Neuronal stem cell (in vitro differentiated cells): Measurements from ENCODE around the gene PAM.
"Not testable (repeated sequence)": the region's sequence is repeated elsewhere in the genome, so short reads cannot be mapped to it uniquely, and the experiment has no call there.

Experiments used
- DNase-seq: peaks from one replicate; pipeline ENCODE4 v3.0.0-alpha.2; 2013; ENCODE audit warnings: low spot score
- H2AFZ ChIP-seq: one replicate; pipeline ENCODE4 v1.6.1; 2013; ENCODE audit warnings: mild to moderate bottlenecking, low read length, inconsistent platforms
- H2AK5ac ChIP-seq: 2 replicates; pipeline ENCODE4 v1.6.1; 2013; ENCODE audit warnings: low read depth, mild to moderate bottlenecking, inconsistent platforms, low read length, moderate library complexity, mixed read lengths
- H2BK120ac ChIP-seq: 2 replicates; pipeline ENCODE4 v1.6.1; 2013; ENCODE audit warnings: low read depth, mild to moderate bottlenecking, inconsistent platforms, low read length, moderate library complexity, mixed read lengths
- H2BK12ac ChIP-seq: one replicate; pipeline ENCODE4 v1.6.1; 2013; ENCODE audit warnings: low read length, inconsistent platforms
- H2BK15ac ChIP-seq: 2 replicates; pipeline ENCODE4 v1.6.1; 2013; ENCODE audit warnings: mild to moderate bottlenecking, low read length, inconsistent platforms, mixed read lengths
- H2BK5ac ChIP-seq: one replicate; pipeline ENCODE4 v1.6.1; 2013; ENCODE audit warnings: inconsistent platforms, mild to moderate bottlenecking, low read length, moderate library complexity
- H3K14ac ChIP-seq: one replicate; pipeline ENCODE4 v1.6.1; 2013; ENCODE audit warnings: low read length, inconsistent platforms
- H3K18ac ChIP-seq: 2 replicates; pipeline ENCODE4 v1.6.1; 2013; ENCODE audit warnings: low read length, inconsistent platforms
- H3K23ac ChIP-seq: 2 replicates; pipeline ENCODE4 v1.6.1; 2013; ENCODE audit warnings: low read depth, mild to moderate bottlenecking, mixed read lengths, low read length, inconsistent platforms; ENCODE audit not compliant: poor library complexity
- H3K27ac ChIP-seq: replicated peaks from 3 replicates; pipeline ENCODE4 v1.5.1; 2013; ENCODE audit warnings: low read length, inconsistent platforms
- H3K27me3 ChIP-seq, 3 experiments: 2 replicates each; pipeline ENCODE4 v1.6.1; 2013; ENCODE audit warnings: low read length in 3 of 3, mild to moderate bottlenecking in 2 of 3, inconsistent platforms in 1 of 3, low read depth in 1 of 3, mixed read lengths in 1 of 3, moderate library complexity in 1 of 3; ENCODE audit not compliant: control insufficient read depth in 3 of 3, insufficient read depth in 3 of 3
- H3K36me3 ChIP-seq, 2 donors: replicated peaks in 1 of 2; 2 replicates each; pipeline ENCODE4 v1.6.1; 2013; ENCODE audit warnings: low read length in 2 of 2; ENCODE audit not compliant: control insufficient read depth in 2 of 2, insufficient read depth in 2 of 2
- H3K4ac ChIP-seq: 2 replicates; pipeline ENCODE4 v1.6.1; 2013; ENCODE audit warnings: inconsistent platforms, mild to moderate bottlenecking, low read length, moderate library complexity
- H3K4me1 ChIP-seq, 2 donors: 1 replicate in 1 of 2; 2 replicates in 1 of 2; pipeline ENCODE4 v1.6.1; 2013; ENCODE audit warnings: low read length in 2 of 2, low read depth in 1 of 2; ENCODE audit not compliant: control insufficient read depth in 2 of 2, insufficient read depth in 1 of 2
- H3K4me2 ChIP-seq: one replicate; pipeline ENCODE4 v1.6.1; 2013; ENCODE audit warnings: mild to moderate bottlenecking, low read length, inconsistent platforms; ENCODE audit not compliant: insufficient read depth, poor library complexity, severe bottlenecking
- H3K4me3 ChIP-seq, 2 donors: 2 replicates each; pipeline ENCODE4 v1.5.1; 2013; ENCODE audit warnings: low read length in 2 of 2, mild to moderate bottlenecking in 2 of 2, inconsistent platforms in 1 of 2, moderate library complexity in 1 of 2
- H3K79me1 ChIP-seq: one replicate; pipeline ENCODE4 v1.6.1; 2013; ENCODE audit warnings: low read depth, mild to moderate bottlenecking, inconsistent platforms, low read length, moderate library complexity
- H3K9ac ChIP-seq: one replicate; pipeline ENCODE4 v1.6.1; 2013; ENCODE audit warnings: mild to moderate bottlenecking, low read depth, low read length, inconsistent platforms; ENCODE audit not compliant: poor library complexity
- H3K9me3 ChIP-seq, 2 donors: replicated peaks in 1 of 2; 2 replicates each; pipeline versions ENCODE3 to v1.6.1; 2013; ENCODE audit warnings: low read length in 2 of 2, mild to moderate bottlenecking in 2 of 2, inconsistent platforms in 1 of 2, low read depth in 1 of 2, mixed read lengths in 1 of 2, moderate library complexity in 1 of 2; ENCODE audit not compliant: control insufficient read depth in 2 of 2, insufficient read depth in 1 of 2
- H4K8ac ChIP-seq: one replicate; pipeline ENCODE4 v1.6.1; 2013; ENCODE audit warnings: low read depth, mild to moderate bottlenecking, inconsistent platforms, low read length, moderate library complexity
- H4K91ac ChIP-seq: one replicate; pipeline ENCODE4 v1.6.1; 2013; ENCODE audit warnings: low read length, low read depth, mild to moderate bottlenecking, inconsistent platforms; ENCODE audit not compliant: poor library complexity
- WGBS, 2 donors: extraction: QIAGEN DNeasy Blood & Tissue Kit; methylation state at CpG; one replicate each; pipeline ENCODE4 v1.1.7; 2013; ENCODE audit warnings: missing lambda C conversion rate in 2 of 2, mixed read lengths in 1 of 2; ENCODE audit not compliant: insufficient read length in 2 of 2, insufficient replicate concordance in 1 of 2; ENCODE audit errors: extremely low coverage in 2 of 2; 5-methylcytosine and 5-hydroxymethylcytosine counted together

Gene PAM

DNA sequence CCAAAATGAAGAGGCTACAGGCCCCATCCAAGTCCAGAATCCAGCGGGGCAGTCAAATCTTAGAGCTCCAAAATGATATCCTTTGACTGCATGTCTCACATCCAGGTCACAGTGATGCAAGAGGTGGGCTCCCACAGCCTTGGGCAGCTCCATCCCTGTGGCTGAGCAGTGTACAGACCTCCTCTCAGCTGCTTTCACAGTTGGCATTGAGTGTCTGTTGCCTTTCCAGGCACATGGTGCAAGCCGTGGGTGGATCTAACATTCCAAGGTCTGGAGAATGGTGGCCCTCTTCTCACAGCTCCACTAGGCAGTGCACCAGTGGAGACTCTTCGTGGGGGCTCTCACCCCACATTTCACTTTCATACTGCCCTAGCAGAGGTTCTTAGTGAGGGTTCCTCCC lies 244.1 kb downstream of the PAM start:
- no peak overlapping the region for H4K91ac ChIP-seq
- H2BK5ac ChIP-seq: no peak overlapping the region
- no peak overlapping the region for H3K14ac ChIP-seq
- H2AK5ac ChIP-seq: no peak overlapping the region
- no peak overlapping the region for H2AFZ ChIP-seq
- no peak overlapping the region for H3K4me2 ChIP-seq
- H3K9me3 ChIP-seq: peaks cover 0 to 15% of the 10 kb centered on the region in 2 donors
- H3K79me1 ChIP-seq: no peaks in the 10 kb centered on the region
- no peak overlapping the region for H3K18ac ChIP-seq
- H3K36me3 ChIP-seq: peaks cover 0 to 17% of the 10 kb centered on the region in 2 donors
- no peak overlapping the region for H2BK12ac ChIP-seq
- H4K8ac ChIP-seq: no peak overlapping the region
- no peak overlapping the region for H3K9ac ChIP-seq
- H3K4me3 ChIP-seq: no peak overlapping the region
- no peak overlapping the region for H3K23ac ChIP-seq
- H3K4me1 ChIP-seq: peaks cover 0 to 7% of the 10 kb centered on the region in 2 donors
- no peak overlapping the region for H2BK15ac ChIP-seq
- no peak overlapping the region for H2BK120ac ChIP-seq
- no CpG with 5 or more reads among the region's 3 CpGs for WGBS, 2 donors
- no peak overlapping the region for H3K4ac ChIP-seq
- H3K27me3 ChIP-seq: no peaks in the 10 kb centered on the region
- H3K27ac ChIP-seq: no peak overlapping the region
- no peak for DNase-seq

GRCh38 chr5:102999621-103000020 lies 244.5 kb downstream of the PAM start:
- no CpG with 5 or more reads among the region's 1 CpG for WGBS, 2 donors
- H2BK12ac ChIP-seq: not testable (repeated sequence)

GRCh38 chr5:103000089-103000488 lies 245.0 kb downstream of the PAM start:
- no peak overlapping the region for H2BK5ac ChIP-seq
- no peak overlapping the region for H3K27ac ChIP-seq
- peaks cover 0 to 7% of the 10 kb centered on the region in 2 donors for H3K4me1 ChIP-seq
- no peak overlapping the region for H2AK5ac ChIP-seq
- H4K8ac ChIP-seq: no peak overlapping the region
- H2BK12ac ChIP-seq: no peak overlapping the region
- H3K36me3 ChIP-seq: peaks cover 0 to 19% of the 10 kb centered on the region in 2 donors
- no peak overlapping the region for H3K14ac ChIP-seq
- DNase-seq: no peak
- H2AFZ ChIP-seq: no peak overlapping the region
- H3K23ac ChIP-seq: no peak overlapping the region
- H3K27me3 ChIP-seq: no peaks in the 10 kb centered on the region
- H3K79me1 ChIP-seq: no peaks in the 10 kb centered on the region
- no peak overlapping the region for H3K4me3 ChIP-seq
- H3K18ac ChIP-seq: no peak overlapping the region
- H3K9ac ChIP-seq: no peak overlapping the region
- H3K4me2 ChIP-seq: no peak overlapping the region
- peaks cover 0 to 8% of the 10 kb centered on the region in 2 donors for H3K9me3 ChIP-seq
- no peak overlapping the region for H2BK120ac ChIP-seq
- no peak overlapping the region for H2BK15ac ChIP-seq
- H4K91ac ChIP-seq: no peak overlapping the region
- no peak overlapping the region for H3K4ac ChIP-seq

More at GRCh38 chr5:102999621-103000020, 244.5 kb downstream of the PAM start:
- H3K27ac ChIP-seq, H3K9ac ChIP-seq, H3K4me3 ChIP-seq, H3K18ac ChIP-seq, H2AK5ac ChIP-seq, H3K4ac ChIP-seq, H4K8ac ChIP-seq, H3K79me1 ChIP-seq, H3K4me2 ChIP-seq, H3K23ac ChIP-seq, H2BK120ac ChIP-seq, H2BK15ac ChIP-seq, H2AFZ ChIP-seq, H3K4me1 ChIP-seq, DNase-seq, H3K14ac ChIP-seq, H3K27me3 ChIP-seq, H2BK5ac ChIP-seq, H4K91ac ChIP-seq: not testable (repeated sequence)
- Histone ChIP-seq H3K9me3 (peaks cover 0 to 12% of the 10 kb centered on the region in 2 donors), H3K36me3 (peaks cover 0 to 19% of the 10 kb centered on the region in 2 donors)

GRCh38 chr5:103003872-103004271 lies 248.8 kb downstream of the PAM start:
- no CpG with 5 or more reads among the region's 4 CpGs for WGBS, 2 donors

More at GRCh38 chr5:103003872-103004271, 248.8 kb downstream of the PAM start:
- Histone ChIP-seq H4K8ac (no peak overlapping the region), H3K9me3 (peaks cover 0 to 6% of the 10 kb centered on the region in 2 donors), H3K4ac (no peak overlapping the region), H2BK15ac (no peak overlapping the region), H3K27ac (no peak overlapping the region), H3K79me1 (no peaks in the 10 kb centered on the region), H2AK5ac (no peak overlapping the region), H3K27me3 (no peaks in the 10 kb centered on the region), H3K23ac (no peak overlapping the region), H3K9ac (no peak overlapping the region), H3K4me2 (no peak overlapping the region), H2BK5ac (no peak overlapping the region), H2BK12ac (no peak overlapping the region), H2AFZ (no peak overlapping the region), H3K18ac (no peak overlapping the region), H3K4me1 (no peaks in the 10 kb centered on the region), H3K36me3 (peaks cover 0 to 45% of the 10 kb centered on the region in 2 donors), H3K4me3 (no peak overlapping the region), H3K14ac (no peak overlapping the region), H4K91ac (no peak overlapping the region), H2BK120ac (no peak overlapping the region)
- no peak for DNase-seq
